MM.1S (cell line): ENCODE data around the gene PDGFA.

ENCODE experiments used
- DNase-seq: peaks from one replicate; pipeline ENCODE4 v3.0.0-alpha.2; 2015
- H2AFZ ChIP-seq: fragments of 300-600 bp; sonication (generic); 2 replicates; pipeline ENCODE4 v1.6.0; 2016; ENCODE audit warnings: antibody characterized with exemption, low read length
- H3F3A ChIP-seq: fragments of 300-600 bp; sonication (generic); 2 replicates; pipeline ENCODE4 v1.6.1; 2016; ENCODE audit warnings: mild to moderate bottlenecking, antibody characterized with exemption, low read length, moderate library complexity, mixed read lengths; ENCODE audit not compliant: insufficient read depth
- H3K27ac ChIP-seq: fragments of 300-600 bp; sonication (generic); 2 replicates; pipeline ENCODE4 v1.5.1; 2016; ENCODE audit warnings: mild to moderate bottlenecking, low read length
- H3K27me3 ChIP-seq: fragments of 300-600 bp; sonication (generic); replicated peaks from 2 replicates; pipeline ENCODE4 v1.6.0; 2016; ENCODE audit warnings: low read length; ENCODE audit not compliant: insufficient read depth
- H3K36me3 ChIP-seq: fragments of 300-600 bp; sonication (generic); replicated peaks from 2 replicates; pipeline ENCODE4 v1.6.1; 2016; ENCODE audit warnings: mild to moderate bottlenecking, low read length, mixed read lengths; ENCODE audit not compliant: insufficient read depth
- H3K4me1 ChIP-seq: fragments of 300-600 bp; sonication (generic); 2 replicates; pipeline ENCODE4 v1.6.1; 2016; ENCODE audit warnings: low read length, mixed read lengths
- H3K4me2 ChIP-seq: fragments of 300-600 bp; sonication (generic); 2 replicates; pipeline ENCODE4 v1.6.0; 2016; ENCODE audit warnings: low read depth, low read length
- H3K4me3 ChIP-seq: fragments of 300-600 bp; sonication (generic); 2 replicates; pipeline ENCODE4 v1.5.1; 2016; ENCODE audit warnings: low read length, mixed read lengths
- H3K79me2 ChIP-seq: fragments of 300-600 bp; sonication (generic); 2 replicates; pipeline ENCODE4 v1.6.1; 2016; ENCODE audit warnings: mixed run types, low read length, mixed read lengths
- H3K9ac ChIP-seq: fragments of 300-600 bp; sonication (generic); 2 replicates; pipeline ENCODE4 v1.6.1; 2016; ENCODE audit warnings: low read length, mixed read lengths
- H3K9me2 ChIP-seq: fragments of 300-600 bp; sonication (generic); replicated peaks from 2 replicates; pipeline ENCODE4 v1.6.1; 2016; ENCODE audit warnings: mild to moderate bottlenecking, low read length, mixed read lengths; ENCODE audit not compliant: insufficient read depth
- H3K9me3 ChIP-seq: fragments of 300-600 bp; sonication (generic); replicated peaks from 2 replicates; pipeline ENCODE4 v1.6.1; 2016; ENCODE audit warnings: mild to moderate bottlenecking, low read length, mixed read lengths; ENCODE audit not compliant: insufficient read depth
- H4K20me1 ChIP-seq: fragments of 300-600 bp; sonication (generic); 2 replicates; pipeline ENCODE4 v1.6.1; 2016; ENCODE audit warnings: mild to moderate bottlenecking, low read length, moderate library complexity, mixed read lengths; ENCODE audit not compliant: insufficient read depth
- CTCF ChIP-seq: fragments of 300-600 bp; sonication (generic); IDR thresholded peaks from 2 replicates; pipeline ENCODE4 v1.5.1; 2016; ENCODE audit warnings: antibody characterized with exemption, low read length, mixed read lengths
- EZH2 ChIP-seq: fragments of 300-600 bp; sonication (generic); optimal IDR thresholded peaks from 2 replicates; pipeline ENCODE3; 2017; ENCODE audit warnings: low read depth, mild to moderate bottlenecking, antibody characterized with exemption, low read length, mixed read lengths
- EZH2phosphoT487 ChIP-seq: fragments of 300-600 bp; sonication (generic); IDR thresholded peaks from 2 replicates; pipeline ENCODE4 v1.6.1; 2018; ENCODE audit warnings: antibody characterized with exemption, low read length

Gene PDGFA

GRCh38 chr7:483656-484355 is 35.8 kb downstream of the PDGFA start:
- H4K20me1 ChIP-seq, result no peaks in the 10 kb centered on the region
- H3K4me1 ChIP-seq, result no peaks in the 10 kb centered on the region
- no peak for DNase-seq
- H3K9me3 ChIP-seq, result no peaks in the 10 kb centered on the region
- no peaks in the 10 kb centered on the region for H3F3A ChIP-seq
- no peak overlapping the region for H3K9ac ChIP-seq
- TF ChIP-seq EZH2 (no peak), EZH2phosphoT487 (no peak), CTCF (no peak)
- no peaks in the 10 kb centered on the region for H3K79me2 ChIP-seq
- no peak overlapping the region for H3K4me3 ChIP-seq
- H2AFZ ChIP-seq, result no peak overlapping the region
- H3K36me3 ChIP-seq, result no peaks in the 10 kb centered on the region
- no peaks in the 10 kb centered on the region for H3K9me2 ChIP-seq
- no peak overlapping the region for H3K27ac ChIP-seq
- no peak overlapping the region for H3K4me2 ChIP-seq
- H3K27me3 ChIP-seq, result no peaks in the 10 kb centered on the region

GRCh38 chr7:482521-483083 is 37.0 kb downstream of the PDGFA start:
- H3F3A ChIP-seq, result no peaks in the 10 kb centered on the region

GRCh38 chr7:481219-481930 is 38.3 kb downstream of the PDGFA start:
- Histone ChIP-seq H3K4me1 (no peaks in the 10 kb centered on the region), H3K79me2 (no peaks in the 10 kb centered on the region), H3K9ac (no peak overlapping the region), H3F3A (no peaks in the 10 kb centered on the region), H2AFZ (no peak overlapping the region), H3K27ac (no peak overlapping the region), H3K27me3 (no peaks in the 10 kb centered on the region), H3K4me2 (no peak overlapping the region), H3K9me2 (no peaks in the 10 kb centered on the region), H3K4me3 (no peak overlapping the region), H4K20me1 (no peaks in the 10 kb centered on the region), H3K9me3 (no peaks in the 10 kb centered on the region), H3K36me3 (no peaks in the 10 kb centered on the region)
- TF ChIP-seq EZH2phosphoT487 (no peak), EZH2 (no peak), CTCF (no peak)
- no peak for DNase-seq

More at GRCh38 chr7:482521-483083, 37.0 kb downstream of the PDGFA start:
- TF ChIP-seq CTCF (no peak), EZH2phosphoT487 (no peak), EZH2 (no peak)
- Histone ChIP-seq H3K4me3 (no peak overlapping the region), H3K9ac (no peak overlapping the region), H3K27me3 (no peaks in the 10 kb centered on the region), H3K4me2 (no peak overlapping the region), H3K9me3 (no peaks in the 10 kb centered on the region), H3K27ac (no peak overlapping the region), H3K36me3 (no peaks in the 10 kb centered on the region), H4K20me1 (no peaks in the 10 kb centered on the region), H3K79me2 (no peaks in the 10 kb centered on the region), H3K9me2 (no peaks in the 10 kb centered on the region), H3K4me1 (no peaks in the 10 kb centered on the region), H2AFZ (no peak overlapping the region)
- no peak for DNase-seq
